Immature natural killer cell (primary cell): ENCODE data around the gene HSF2BP. TPM values are rescaled to one million over a fixed set of nuclear protein-coding genes. Genes with fewer than 3 reads are reported as not detected.
"Not testable (repeated sequence)": the region's sequence is repeated elsewhere in the genome, so short reads cannot be mapped to it uniquely, and the experiment has no call there.

Experiments used
- DNase-seq, 3 donors: peaks; one replicate each; pipeline ENCODE4 v3.0.0; 2022; ENCODE audit warnings: mixed read lengths in 1 of 3
- H3K27ac Mint-ChIP-seq, 6 donors: one replicate each; pipeline ENCODE4 v1.8.0; 2020; ENCODE audit warnings: mixed read lengths in 6 of 6, mild to moderate bottlenecking in 5 of 6, inconsistent platforms in 4 of 6, moderate library complexity in 3 of 6
- H3K27me3 Mint-ChIP-seq, 3 donors: one replicate each; pipeline ENCODE4 v1.8.0; 2020 to 2021; ENCODE audit warnings: low read depth in 3 of 3, mild to moderate bottlenecking in 3 of 3, mixed read lengths in 3 of 3, moderate library complexity in 3 of 3, inconsistent platforms in 1 of 3
- H3K36me3 Mint-ChIP-seq, 3 donors: one replicate each; pipeline ENCODE4 v1.8.0; 2020; ENCODE audit warnings: mixed read lengths in 3 of 3, inconsistent platforms in 2 of 3, mild to moderate bottlenecking in 2 of 3
- H3K4me1 Mint-ChIP-seq, 2 donors: one replicate each; pipeline ENCODE4 v1.8.0; 2020; ENCODE audit warnings: inconsistent platforms in 2 of 2, mild to moderate bottlenecking in 2 of 2, mixed read lengths in 2 of 2, moderate library complexity in 1 of 2
- H3K4me3 Mint-ChIP-seq, 5 donors: one replicate each; pipeline ENCODE4 v1.8.0; 2020; ENCODE audit warnings: mild to moderate bottlenecking in 5 of 5, mixed read lengths in 5 of 5, inconsistent platforms in 3 of 5, moderate library complexity in 3 of 5
- H3K9me3 Mint-ChIP-seq, 6 donors: one replicate each; pipeline ENCODE4 v1.8.0; 2020; ENCODE audit warnings: mild to moderate bottlenecking in 6 of 6, mixed read lengths in 6 of 6, inconsistent platforms in 4 of 6, moderate library complexity in 3 of 6
- polyA plus RNA-seq, 3 donors: library from polyadenylated mRNA; unstranded; fragments of 300-500 nt; fragmentation: Illumina TruSeq; gene quantifications; one replicate each; pipeline ENCODE4 v1.2.3, GENCODE V29; 2021

HSF2BP gene
- polyA plus RNA-seq, 3 donors from 2014 or later: 0.27 TPM; not detected in 2

DNA sequence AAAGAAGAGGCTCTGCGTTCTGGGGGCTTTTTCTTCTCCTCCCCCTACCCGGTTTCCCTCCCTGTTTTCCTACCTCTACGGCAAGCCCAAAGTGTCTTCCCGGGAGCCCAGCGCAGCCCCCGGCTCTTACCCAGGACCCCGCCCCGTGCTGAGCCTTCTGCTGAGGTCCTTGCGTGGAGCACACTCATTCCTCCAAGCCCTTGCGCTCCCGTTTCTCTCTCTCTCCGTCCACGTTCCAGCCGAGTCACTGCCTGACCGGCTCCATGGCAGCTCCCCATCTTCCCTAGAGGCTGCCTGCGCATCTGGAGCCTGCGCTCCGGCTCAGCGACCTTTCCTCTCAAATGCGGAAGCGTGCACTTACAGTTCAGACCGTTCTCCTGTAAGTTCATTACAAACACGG lies 34.7 kb upstream of the HSF2BP start:
- Mint-ChIP-seq H3K27ac (no peak overlapping the region), H3K4me1 (no peaks in the 10 kb centered on the region), H3K4me3 (no peak overlapping the region), H3K36me3 (peaks cover 16 to 23% (median 18%) of the 10 kb centered on the region in 3 donors), H3K27me3 (peaks cover 0 to 4% (median 3%) of the 10 kb centered on the region in 3 donors), H3K9me3 (no peaks in the 10 kb centered on the region)
- no peak for DNase-seq

GRCh38 chr21:43692949-43693348 lies 33.7 kb upstream of the HSF2BP start:
- H3K36me3 Mint-ChIP-seq: peaks cover 16 to 27% (median 18%) of the 10 kb centered on the region in 3 donors
- H3K4me1 Mint-ChIP-seq: no peaks in the 10 kb centered on the region
- H3K27ac Mint-ChIP-seq: no peak overlapping the region
- no peak for DNase-seq
- H3K9me3 Mint-ChIP-seq: no peaks in the 10 kb centered on the region
- H3K27me3 Mint-ChIP-seq: peaks cover 0 to 4% (median 2%) of the 10 kb centered on the region in 3 donors
- no peak overlapping the region for H3K4me3 Mint-ChIP-seq

GRCh38 chr21:43691801-43692200 lies 32.5 kb upstream of the HSF2BP start:
- DNase-seq: no peak
- H3K4me1 Mint-ChIP-seq: no peaks in the 10 kb centered on the region
- H3K9me3 Mint-ChIP-seq: no peaks in the 10 kb centered on the region
- peaks cover 19 to 32% (median 21%) of the 10 kb centered on the region in 3 donors for H3K36me3 Mint-ChIP-seq
- H3K27ac Mint-ChIP-seq: no peak overlapping the region
- H3K27me3 Mint-ChIP-seq: peaks cover 0 to 3% (median 2%) of the 10 kb centered on the region in 3 donors
- no peak overlapping the region for H3K4me3 Mint-ChIP-seq

GRCh38 chr21:43691086-43691795 lies 32.0 kb upstream of the HSF2BP start:
- H3K4me3 Mint-ChIP-seq: no peak overlapping the region
- no peaks in the 10 kb centered on the region for H3K4me1 Mint-ChIP-seq
- DNase-seq: no peak
- peak overlapping the region in 1 of 6 donors; percentile 45 for H3K27ac Mint-ChIP-seq
- H3K9me3 Mint-ChIP-seq: no peaks in the 10 kb centered on the region
- H3K27me3 Mint-ChIP-seq: peaks cover 0 to 2% (median 2%) of the 10 kb centered on the region in 3 donors
- peaks cover 24 to 38% (median 26%) of the 10 kb centered on the region in 3 donors for H3K36me3 Mint-ChIP-seq

- no peak overlapping the region for H3K4me3 Mint-ChIP-seq
- H3K27ac Mint-ChIP-seq: peak overlapping the region in 1 of 6 donors; percentile 45
- peaks cover 0 to 2% (median 2%) of the 10 kb centered on the region in 3 donors for H3K27me3 Mint-ChIP-seq
- no peaks in the 10 kb centered on the region for H3K4me1 Mint-ChIP-seq
- H3K36me3 Mint-ChIP-seq: peaks cover 27 to 46% (median 27%) of the 10 kb centered on the region in 3 donors
- DNase-seq: no peak
- no peaks in the 10 kb centered on the region for H3K9me3 Mint-ChIP-seq
These were observed 31.1 kb upstream of the HSF2BP start for GRCh38 chr21:43690346-43690745.

DNA sequence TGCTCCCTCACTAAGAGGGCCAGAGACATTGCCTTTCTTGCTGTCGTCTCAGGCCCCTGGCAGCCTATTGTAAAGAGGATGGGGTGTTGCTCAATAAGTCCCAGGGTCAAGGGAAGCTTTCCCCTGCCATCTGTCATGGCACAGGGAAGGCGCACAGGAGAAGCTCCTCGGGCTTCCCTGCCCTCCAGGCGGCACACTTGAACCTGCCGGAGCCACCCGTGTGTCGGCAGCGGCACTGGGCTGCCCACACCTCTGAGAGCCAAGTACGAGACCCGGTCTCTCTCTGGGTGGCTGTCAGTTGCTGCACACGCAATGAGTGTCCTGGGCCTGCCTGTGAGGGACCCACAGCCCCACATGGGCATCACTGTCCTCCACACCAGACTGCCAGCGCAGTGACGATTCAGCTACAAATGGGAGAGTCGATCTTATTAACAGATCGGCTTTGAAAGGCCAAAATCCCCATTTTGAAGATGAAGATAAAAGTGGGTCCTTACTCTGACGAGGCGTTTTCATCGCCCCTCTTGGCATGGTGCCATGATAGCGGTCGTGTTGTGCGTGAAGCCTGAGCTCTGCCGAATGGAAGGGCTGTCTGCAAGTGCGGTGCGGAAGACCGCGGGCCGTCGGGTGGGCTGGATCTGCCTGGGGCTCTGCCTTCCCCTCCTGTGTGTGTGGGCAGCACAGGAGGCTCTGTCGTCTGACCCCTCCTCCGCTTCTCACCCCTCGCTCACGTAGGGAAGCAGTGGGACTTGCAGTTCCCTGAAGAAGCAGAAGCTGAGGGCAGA lies 30.5 kb upstream of the HSF2BP start:
- H3K4me3 Mint-ChIP-seq: no peak overlapping the region
- H3K27me3 Mint-ChIP-seq: peaks cover 0 to 2% (median 2%) of the 10 kb centered on the region in 3 donors
- no peaks in the 10 kb centered on the region for H3K4me1 Mint-ChIP-seq
- no peaks in the 10 kb centered on the region for H3K9me3 Mint-ChIP-seq
- no peak overlapping the region for H3K27ac Mint-ChIP-seq
- H3K36me3 Mint-ChIP-seq: peaks cover 28 to 46% (median 33%) of the 10 kb centered on the region in 3 donors
- no peak for DNase-seq

DNA sequence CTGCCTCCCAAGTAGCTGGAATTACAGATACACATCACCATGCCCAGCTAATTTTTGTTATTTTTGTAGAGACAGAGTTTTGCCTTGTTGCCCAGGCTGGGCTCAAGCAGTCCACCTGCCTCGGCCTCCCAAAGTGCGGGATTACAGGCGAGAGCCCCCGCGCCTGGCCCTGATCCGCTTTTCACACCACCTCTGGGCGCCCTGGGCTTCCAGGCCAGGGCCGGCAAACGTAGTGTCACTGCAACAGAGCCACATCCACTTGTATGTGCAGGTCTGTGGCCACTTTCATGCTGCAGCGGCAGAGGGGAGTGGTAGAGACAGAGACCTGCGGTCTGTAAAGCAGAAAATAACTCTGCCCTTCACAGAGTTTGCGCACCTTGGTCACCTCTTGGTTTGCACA lies 29.6 kb upstream of the HSF2BP start:
- Mint-ChIP-seq H3K9me3 (no peaks in the 10 kb centered on the region), H3K27ac (no peak overlapping the region), H3K4me3 (no peak overlapping the region), H3K4me1 (no peaks in the 10 kb centered on the region), H3K36me3 (peaks cover 27 to 48% (median 37%) of the 10 kb centered on the region in 3 donors), H3K27me3 (peaks cover 0 to 2% (median 2%) of the 10 kb centered on the region in 3 donors)
- DNase-seq: no peak

DNA sequence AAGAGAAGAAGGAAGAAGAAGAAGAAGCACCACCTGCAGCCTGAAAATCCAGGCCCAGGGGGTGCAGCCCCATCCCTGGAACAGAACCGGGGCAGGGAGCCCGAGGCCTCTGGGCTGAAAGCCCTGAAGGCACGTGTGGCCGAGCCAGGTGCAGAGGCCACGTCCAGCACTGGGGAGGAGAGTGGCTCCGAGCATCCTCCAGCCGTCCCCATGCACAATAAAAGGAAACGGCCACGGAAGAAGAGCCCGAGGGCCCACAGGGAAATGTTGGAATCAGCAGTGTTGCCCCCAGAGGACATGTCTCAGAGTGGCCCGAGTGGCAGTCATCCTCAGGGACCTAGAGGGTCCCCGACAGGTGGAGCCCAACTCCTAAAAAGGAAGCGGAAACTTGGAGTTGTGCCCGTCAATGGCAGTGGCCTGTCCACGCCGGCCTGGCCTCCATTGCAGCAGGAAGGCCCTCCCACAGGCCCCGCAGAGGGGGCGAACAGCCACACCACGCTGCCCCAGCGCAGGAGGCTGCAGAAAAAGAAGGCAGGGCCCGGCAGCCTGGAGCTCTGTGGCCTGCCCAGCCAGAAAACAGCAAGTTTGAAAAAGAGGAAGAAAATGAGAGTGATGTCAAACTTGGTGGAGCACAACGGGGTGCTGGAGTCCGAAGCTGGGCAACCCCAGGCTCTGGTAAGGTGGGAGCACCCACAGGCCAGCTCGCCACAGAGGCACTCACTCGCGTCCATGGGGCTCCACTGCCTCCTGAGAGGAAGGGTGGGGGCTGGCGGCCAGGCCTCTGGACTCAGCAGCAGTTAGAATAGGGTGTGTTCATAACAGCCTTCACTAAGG lies 28.5 kb upstream of the HSF2BP start:
- no peak for DNase-seq
- H3K4me1 Mint-ChIP-seq: no peaks in the 10 kb centered on the region
- H3K9me3 Mint-ChIP-seq: no peaks in the 10 kb centered on the region
- peaks cover 21 to 48% (median 33%) of the 10 kb centered on the region in 3 donors for H3K36me3 Mint-ChIP-seq
- H3K27ac Mint-ChIP-seq: no peak overlapping the region
- H3K4me3 Mint-ChIP-seq: no peak overlapping the region
- peaks cover 0 to 2% (median 2%) of the 10 kb centered on the region in 3 donors for H3K27me3 Mint-ChIP-seq

DNA sequence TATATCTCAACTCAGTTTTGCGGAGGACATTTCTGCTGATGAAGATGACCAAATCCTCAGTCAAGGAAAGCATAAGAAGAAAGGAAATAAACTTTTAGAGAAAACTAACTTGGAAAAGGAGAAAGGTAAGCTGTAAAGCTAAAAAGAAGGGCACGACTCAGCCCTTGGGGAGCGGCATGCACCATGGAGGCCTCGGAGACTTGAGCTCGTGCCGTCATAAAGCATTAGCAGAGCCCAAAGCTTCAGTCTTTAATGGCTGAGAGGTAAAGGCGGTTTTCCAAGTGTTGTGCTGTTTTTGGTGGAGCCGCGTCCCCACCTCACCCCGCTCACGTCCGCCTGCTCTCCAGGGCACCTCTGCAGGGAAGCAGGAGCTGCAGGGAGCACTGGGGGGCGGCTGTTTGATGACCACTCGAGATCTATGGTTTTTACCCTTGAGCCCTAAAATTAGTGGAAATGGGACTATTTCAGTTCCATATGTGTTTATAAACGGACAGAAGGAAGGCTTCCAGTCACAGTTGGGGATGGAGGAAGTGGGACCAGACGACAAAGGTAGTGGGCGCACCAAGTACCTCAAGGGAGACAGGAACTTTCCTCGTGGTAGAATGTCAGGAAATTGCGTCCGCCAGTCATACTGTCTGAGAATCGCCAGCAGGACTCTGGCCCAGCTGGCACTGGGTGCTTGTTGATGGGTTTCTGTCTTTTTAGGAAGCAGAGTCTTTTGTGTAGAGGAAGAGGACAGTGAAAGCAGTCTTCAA lies 27.7 kb upstream of the HSF2BP start:
- no peak overlapping the region for H3K27ac Mint-ChIP-seq
- H3K4me3 Mint-ChIP-seq: no peak overlapping the region
- DNase-seq: no peak

GRCh38 chr21:43684424-43684823 lies 25.1 kb upstream of the HSF2BP start:
- H3K36me3 Mint-ChIP-seq: peaks cover 33 to 53% (median 36%) of the 10 kb centered on the region in 3 donors
- peaks cover 0 to 2% (median 0%) of the 10 kb centered on the region in 3 donors for H3K27me3 Mint-ChIP-seq
- peak overlapping the region in 1 of 6 donors; percentile 41 for H3K27ac Mint-ChIP-seq
- no peak overlapping the region for H3K4me3 Mint-ChIP-seq
- H3K9me3 Mint-ChIP-seq: no peaks in the 10 kb centered on the region
- DNase-seq: no peak
- H3K4me1 Mint-ChIP-seq: no peaks in the 10 kb centered on the region

More for the DNA sequence above, 27.7 kb upstream of the HSF2BP start:
- H3K4me1 Mint-ChIP-seq: no peaks in the 10 kb centered on the region
- H3K27me3 Mint-ChIP-seq: peaks cover 0 to 2% (median 0%) of the 10 kb centered on the region in 3 donors
- H3K9me3 Mint-ChIP-seq: no peaks in the 10 kb centered on the region
- peaks cover 25 to 50% (median 36%) of the 10 kb centered on the region in 3 donors for H3K36me3 Mint-ChIP-seq

GRCh38 chr21:43681650-43682049 lies 22.4 kb upstream of the HSF2BP start:
- H3K27me3 Mint-ChIP-seq: peaks cover 0 to 2% (median 0%) of the 10 kb centered on the region in 3 donors
- H3K36me3 Mint-ChIP-seq: peaks cover 38 to 58% (median 44%) of the 10 kb centered on the region in 3 donors
- no peak for DNase-seq
- H3K9me3 Mint-ChIP-seq: no peaks in the 10 kb centered on the region
- peaks cover 0 to 2% of the 10 kb centered on the region in 2 donors for H3K4me1 Mint-ChIP-seq
- no peak overlapping the region for H3K27ac Mint-ChIP-seq
- no peak overlapping the region for H3K4me3 Mint-ChIP-seq

GRCh38 chr21:43680421-43680820 lies 21.1 kb upstream of the HSF2BP start:
- not testable (repeated sequence) for H3K9me3 Mint-ChIP-seq, H3K27ac Mint-ChIP-seq, DNase-seq, H3K4me3 Mint-ChIP-seq, H3K4me1 Mint-ChIP-seq, H3K27me3 Mint-ChIP-seq
- peaks cover 32 to 51% (median 39%) of the 10 kb centered on the region in 3 donors for H3K36me3 Mint-ChIP-seq

- peaks cover 27 to 51% (median 34%) of the 10 kb centered on the region in 3 donors for H3K36me3 Mint-ChIP-seq
- peaks cover 0 to 2% of the 10 kb centered on the region in 2 donors for H3K4me1 Mint-ChIP-seq
- peaks cover 0 to 2% (median 0%) of the 10 kb centered on the region in 3 donors for H3K27me3 Mint-ChIP-seq
- H3K4me3 Mint-ChIP-seq: no peak overlapping the region
- H3K9me3 Mint-ChIP-seq: no peaks in the 10 kb centered on the region
- H3K27ac Mint-ChIP-seq: peak overlapping the region in 1 of 6 donors; percentile 67
- no peak for DNase-seq
These were observed 20.7 kb upstream of the HSF2BP start for GRCh38 chr21:43679951-43680350.
